Erythroblast (primary cell): ENCODE results near the gene NDUFB10.

ENCODE experiments used
- GATA1 ChIP-seq: IDR thresholded peaks from 2 replicates; pipeline ENCODE4 v1.6.1; 2011; ENCODE audit warnings: low read depth, mild to moderate bottlenecking, control low read depth, low read length, moderate library complexity
- POLR2A ChIP-seq: IDR thresholded peaks from 2 replicates; pipeline ENCODE4 v1.6.1; 2011; ENCODE audit warnings: mild to moderate bottlenecking, low read length

DNA sequence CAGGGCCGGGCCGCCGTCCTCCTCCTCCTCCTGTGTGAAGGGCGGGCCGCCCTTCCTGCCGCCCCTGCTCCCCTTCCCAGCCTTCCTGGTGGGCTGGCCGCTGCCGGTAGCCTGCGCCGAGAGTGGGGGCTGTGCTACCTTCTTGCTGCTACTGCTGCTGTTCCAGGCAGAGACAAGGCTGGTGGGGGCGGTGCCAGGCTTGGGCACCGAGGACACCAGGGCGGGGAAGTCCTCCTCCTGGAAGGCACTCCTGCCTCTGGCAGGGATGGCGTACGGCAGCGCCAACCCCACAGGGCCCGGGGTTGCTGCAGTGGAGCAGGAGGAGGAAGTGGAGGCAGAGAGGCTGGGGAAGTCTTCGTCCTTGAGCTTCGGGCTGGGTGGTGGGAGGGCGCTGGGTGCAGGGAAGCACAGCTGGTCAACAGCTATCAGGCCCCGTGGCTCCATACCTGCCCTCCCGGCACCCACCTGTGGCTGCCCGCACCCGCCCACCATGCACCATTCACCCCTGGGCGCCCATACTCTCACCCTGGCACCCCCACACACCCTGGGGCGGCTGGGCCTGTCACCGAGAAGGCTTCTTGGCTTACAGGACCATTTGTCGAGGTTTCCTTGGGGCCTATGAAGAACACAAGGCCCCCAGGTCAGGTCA, 40.7 kb downstream of the NDUFB10 start:
- TF ChIP-seq POLR2A (no peak), GATA1 (no peak)
